NT2/D1 (cell line): Measurements from ENCODE around the gene PSD.

Experiments
- SUZ12 ChIP-seq: IDR thresholded peaks from 2 replicates; pipeline ENCODE4 v1.6.1; 2011; ENCODE audit not compliant: insufficient read length, insufficient read depth; ENCODE audit errors: extremely low read depth
- YY1 ChIP-seq: IDR thresholded peaks from 2 replicates; pipeline ENCODE4 v1.6.1; 2011; ENCODE audit not compliant: insufficient read length, insufficient read depth

DNA sequence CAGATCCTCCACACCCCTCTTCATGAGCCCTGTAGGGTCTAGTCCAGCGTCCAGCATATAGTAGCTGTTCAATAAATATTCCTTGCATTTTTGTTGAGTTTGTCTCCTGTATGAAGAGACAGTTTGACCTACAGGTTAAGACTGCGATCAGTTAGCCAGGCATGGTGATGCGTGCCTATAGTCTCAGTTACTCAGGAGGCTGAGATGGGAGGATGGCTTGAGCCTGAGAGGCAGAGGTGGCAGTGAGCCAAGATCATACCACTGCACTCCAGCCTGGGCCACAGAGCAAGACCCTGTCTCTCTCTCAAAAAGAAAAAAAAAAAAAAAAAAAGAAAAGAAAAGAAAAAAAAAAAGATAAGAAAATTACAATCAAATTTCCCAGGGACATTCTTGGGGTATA lies 18.9 kb upstream of the PSD start:
- TF ChIP-seq SUZ12, result no peak
- no peak for TF ChIP-seq YY1
